Keratinocyte (primary cell): Measurements from ENCODE around the gene EXOC6B. TPM values are rescaled to one million over a fixed set of nuclear protein-coding genes. Genes with fewer than 3 reads are reported as not detected.

Source experiments
- DNase-seq: peaks from one replicate; pipeline ENCODE4 v3.0.0-alpha.2; 2011; ENCODE audit warnings: low read depth, missing footprints, low spot score
- FAIRE-seq: peaks from 2 replicates; lab custom pipeline; 2011; peaks lifted over from hg19 to GRCh38; lab: Jason Lieb, UNC
- H2AFZ ChIP-seq: 2 replicates; pipeline ENCODE4 v1.6.0; 2012; ENCODE audit warnings: low read length, control low read depth, inconsistent platforms; ENCODE audit not compliant: control insufficient read depth
- H3K27ac ChIP-seq: 2 replicates; pipeline ENCODE4 v1.5.1; 2011; ENCODE audit warnings: low read length; ENCODE audit not compliant: control insufficient read depth, insufficient read depth
- H3K27me3 ChIP-seq: 3 replicates; pipeline ENCODE4 v1.6.0; 2011; ENCODE audit warnings: low read length; ENCODE audit not compliant: control insufficient read depth, insufficient read depth; ENCODE audit errors: extremely low read depth
- H3K36me3 ChIP-seq, 2 experiments: 2 replicates in 1 of 2; 3 replicates in 1 of 2; pipeline ENCODE4 v1.5.1; 2011; ENCODE audit warnings: low read length in 2 of 2, mild to moderate bottlenecking in 1 of 2; ENCODE audit not compliant: control insufficient read depth in 2 of 2, insufficient read depth in 2 of 2; ENCODE audit errors: extremely low read depth in 1 of 2
- H3K4me1 ChIP-seq: 3 replicates; pipeline ENCODE4 v1.5.1; 2011; ENCODE audit warnings: low read length; ENCODE audit not compliant: control insufficient read depth, insufficient read depth; ENCODE audit errors: extremely low read depth
- H3K4me2 ChIP-seq: 3 replicates; pipeline ENCODE4 v1.6.0; 2011; ENCODE audit warnings: low read depth, low read length; ENCODE audit not compliant: control insufficient read depth, insufficient read depth; ENCODE audit errors: extremely low read depth
- H3K4me3 ChIP-seq, 3 experiments: fragments of 200-600 bp in 1 of 3; sonication (generic) in 1 of 3; 2 replicates in 2 of 3; 3 replicates in 1 of 3; pipeline ENCODE4 v1.5.1; 2011 to 2016; ENCODE audit warnings: low read length in 3 of 3, mild to moderate bottlenecking in 3 of 3, control low read depth in 2 of 3, inconsistent platforms in 1 of 3, low read depth in 1 of 3, mixed read lengths in 1 of 3, mixed run types in 1 of 3, moderate library complexity in 1 of 3; ENCODE audit not compliant: control insufficient read depth in 2 of 3, insufficient read depth in 2 of 3; ENCODE audit errors: extremely low read depth in 1 of 3
- H3K79me2 ChIP-seq: 2 replicates; pipeline ENCODE4 v1.6.0; 2012; ENCODE audit warnings: low read length; ENCODE audit not compliant: control insufficient read depth, insufficient read depth
- H3K9ac ChIP-seq: 3 replicates; pipeline ENCODE4 v1.6.0; 2011; ENCODE audit warnings: low read length; ENCODE audit not compliant: control insufficient read depth, insufficient read depth; ENCODE audit errors: extremely low read depth
- H3K9me1 ChIP-seq: 3 replicates; pipeline ENCODE4 v1.6.0; 2011; ENCODE audit warnings: low read length; ENCODE audit not compliant: control insufficient read depth, insufficient read depth; ENCODE audit errors: extremely low read depth
- H3K9me3 ChIP-seq: 2 replicates; pipeline ENCODE4 v1.5.1; 2012; ENCODE audit warnings: low read depth, low read length; ENCODE audit not compliant: control insufficient read depth
- H4K20me1 ChIP-seq: 3 replicates; pipeline ENCODE4 v1.6.0; 2011; ENCODE audit warnings: low read length; ENCODE audit not compliant: control insufficient read depth, insufficient read depth; ENCODE audit errors: extremely low read depth
- EZH2 ChIP-seq: IDR thresholded peaks from one replicate; pipeline ENCODE4 v1.6.1; 2012; ENCODE audit warnings: inconsistent platforms, mild to moderate bottlenecking, low read length, moderate library complexity
- dilution Hi-C: fragments of 300-500 bp; cut with MboI; formaldehyde crosslinking; loops from one replicate; pipeline ENCODE4 v1.7.0; 2020; ENCODE audit warnings: low sequenced_read_pairs; ENCODE audit not compliant: extremely low pct_ligation_motif_present
- polyA plus RNA-seq, 5 experiments: library from polyadenylated mRNA; depleted of rRNA in 3 of 5; stranded (reverse) in 3 of 5; stranded (forward) in 1 of 5; unstranded in 1 of 5; fragments of >200 nt; gene quantifications; 1 replicate in 1 of 5; 2 replicates in 3 of 5; 3 replicates in 1 of 5; pipeline versions ENCODE4 v1.2.1 to v1.2.3, GENCODE V29; 2011 to 2012; ENCODE audit warnings: missing spikeins in 2 of 5, low read depth in 1 of 5, low replicate concordance in 1 of 5
- TF ChIP-seq, protein P1 (sequence below), 3 experiments: IDR thresholded peaks in 1 of 3; conservative IDR thresholded peaks in 1 of 3; optimal IDR thresholded peaks in 1 of 3; 2 replicates in 2 of 3; 3 replicates in 1 of 3; pipeline versions ENCODE3 to v1.5.1; 2011; ENCODE audit warnings: low read length in 3 of 3, mild to moderate bottlenecking in 3 of 3, moderate library complexity in 2 of 3, control low read depth in 1 of 3, inconsistent platforms in 1 of 3; ENCODE audit not compliant: insufficient read depth in 2 of 3; ENCODE audit errors: extremely low read depth in 1 of 3

Gene EXOC6B
- polyA plus RNA-seq, 1 donor (not counting 4 experiments of a cell fraction or from before 2014, with no cell fraction given), result 37.3 TPM

DNA sequence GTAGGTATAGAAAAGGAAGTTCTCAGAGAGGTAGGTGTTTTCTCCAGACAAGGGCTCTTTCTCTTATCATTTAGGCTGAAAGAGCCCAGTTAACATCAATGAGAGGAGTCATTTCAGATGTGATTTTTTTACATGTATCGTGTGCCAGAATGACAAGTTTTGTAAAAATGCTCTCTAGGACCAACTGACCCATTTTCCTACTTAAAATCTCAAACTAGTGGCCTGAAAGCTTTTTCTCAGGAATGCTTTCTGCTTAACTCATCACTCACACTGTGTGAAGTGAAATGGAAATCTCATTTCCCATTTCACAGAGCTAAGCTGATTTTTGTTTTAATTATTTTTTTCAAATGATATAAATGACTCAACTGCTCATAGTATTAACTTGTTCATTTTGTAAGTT, 549.5 kb downstream of the EXOC6B start:
- no peaks in the 10 kb centered on the region for H3K9me1 ChIP-seq
- H3K27ac ChIP-seq, result no peak overlapping the region
- TF ChIP-seq EZH2, result no peak
- dilution Hi-C loops, result no loop called here
- H2AFZ ChIP-seq, result no peak overlapping the region
- no peaks in the 10 kb centered on the region for H3K36me3 ChIP-seq
- no peaks in the 10 kb centered on the region for H3K27me3 ChIP-seq
- H3K9me3 ChIP-seq, result no peaks in the 10 kb centered on the region
- peaks cover 6% of the 10 kb centered on the region for H4K20me1 ChIP-seq
- H3K9ac ChIP-seq, result no peak overlapping the region
- no peak for DNase-seq
- no peak for FAIRE-seq
- peaks cover 7% of the 10 kb centered on the region for H3K4me1 ChIP-seq
- no peaks in the 10 kb centered on the region for H3K79me2 ChIP-seq
- H3K4me3 ChIP-seq, result no peak overlapping the region
- H3K4me2 ChIP-seq, result no peak overlapping the region

DNA sequence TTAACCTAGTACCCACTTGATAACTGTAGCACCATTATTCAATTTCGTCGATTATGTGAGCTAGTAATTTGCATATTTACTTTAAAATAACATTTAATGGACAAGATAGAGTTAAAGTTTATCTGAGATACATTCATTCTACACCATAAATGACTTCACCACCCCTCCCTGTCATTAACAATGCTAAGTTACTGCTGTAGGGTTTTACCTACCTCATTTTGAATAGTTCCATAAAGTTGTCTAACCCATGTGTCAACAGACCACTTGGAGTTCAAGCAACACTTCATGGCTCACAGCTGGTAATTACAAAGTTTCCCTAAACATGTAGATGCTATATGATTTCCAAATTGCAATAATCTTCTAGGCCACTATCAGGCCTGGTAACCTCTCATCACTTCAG, 550.7 kb downstream of the EXOC6B start:
- Histone ChIP-seq H3K4me2 (no peak overlapping the region), H3K27ac (no peak overlapping the region), H3K4me3 (no peak overlapping the region), H3K9me1 (no peaks in the 10 kb centered on the region), H3K9me3 (no peaks in the 10 kb centered on the region), H3K9ac (no peak overlapping the region), H3K4me1 (peaks cover 7% of the 10 kb centered on the region), H3K36me3 (no peaks in the 10 kb centered on the region), H3K79me2 (no peaks in the 10 kb centered on the region), H4K20me1 (peaks cover 6% of the 10 kb centered on the region), H3K27me3 (no peaks in the 10 kb centered on the region), H2AFZ (no peak overlapping the region)
- FAIRE-seq, result no peak
- dilution Hi-C loops, result no loop called here
- no peak for DNase-seq
- no peak for TF ChIP-seq EZH2
- TF ChIP-seq, protein P1, sequence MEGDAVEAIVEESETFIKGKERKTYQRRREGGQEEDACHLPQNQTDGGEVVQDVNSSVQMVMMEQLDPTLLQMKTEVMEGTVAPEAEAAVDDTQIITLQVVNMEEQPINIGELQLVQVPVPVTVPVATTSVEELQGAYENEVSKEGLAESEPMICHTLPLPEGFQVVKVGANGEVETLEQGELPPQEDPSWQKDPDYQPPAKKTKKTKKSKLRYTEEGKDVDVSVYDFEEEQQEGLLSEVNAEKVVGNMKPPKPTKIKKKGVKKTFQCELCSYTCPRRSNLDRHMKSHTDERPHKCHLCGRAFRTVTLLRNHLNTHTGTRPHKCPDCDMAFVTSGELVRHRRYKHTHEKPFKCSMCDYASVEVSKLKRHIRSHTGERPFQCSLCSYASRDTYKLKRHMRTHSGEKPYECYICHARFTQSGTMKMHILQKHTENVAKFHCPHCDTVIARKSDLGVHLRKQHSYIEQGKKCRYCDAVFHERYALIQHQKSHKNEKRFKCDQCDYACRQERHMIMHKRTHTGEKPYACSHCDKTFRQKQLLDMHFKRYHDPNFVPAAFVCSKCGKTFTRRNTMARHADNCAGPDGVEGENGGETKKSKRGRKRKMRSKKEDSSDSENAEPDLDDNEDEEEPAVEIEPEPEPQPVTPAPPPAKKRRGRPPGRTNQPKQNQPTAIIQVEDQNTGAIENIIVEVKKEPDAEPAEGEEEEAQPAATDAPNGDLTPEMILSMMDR (optimal IDR thresholded peaks at IDR 0.05 in 1 of 3, IDR thresholded peaks at IDR 0.05 in 1 of 3, conservative IDR thresholded peaks at IDR 0.05 in 1 of 3; ENCODE audit: extremely low read depth in 1 of 3, insufficient read depth in 2 of 3, low read length in 3 of 3), result no peak

DNA sequence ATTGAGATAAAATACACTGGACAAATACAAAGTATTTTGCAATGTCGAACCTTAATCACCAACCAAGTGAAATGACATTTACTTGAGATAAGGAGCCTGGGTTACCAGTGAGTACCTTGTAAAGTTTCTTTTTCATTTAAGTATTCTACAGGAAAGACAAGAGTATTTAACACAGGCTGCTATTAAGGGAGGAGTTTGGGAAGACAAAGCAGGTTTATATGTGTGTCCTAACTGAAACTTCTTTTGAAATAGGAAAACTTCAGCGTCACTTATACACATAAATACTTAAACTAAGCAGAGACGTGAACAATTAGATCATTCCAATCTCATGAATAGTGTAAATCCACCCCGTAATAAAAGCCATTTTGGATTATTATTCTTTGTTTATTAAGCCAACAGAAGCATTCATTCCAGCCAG, 551.4 kb downstream of the EXOC6B start:
- Histone ChIP-seq H3K79me2 (no peaks in the 10 kb centered on the region), H3K4me2 (no peak overlapping the region), H3K4me1 (peaks cover 7% of the 10 kb centered on the region), H3K9me3 (no peaks in the 10 kb centered on the region), H3K4me3 (no peak overlapping the region), H2AFZ (no peak overlapping the region), H3K36me3 (no peaks in the 10 kb centered on the region), H3K27me3 (no peaks in the 10 kb centered on the region), H3K27ac (no peak overlapping the region), H3K9ac (no peak overlapping the region), H4K20me1 (peaks cover 6% of the 10 kb centered on the region), H3K9me1 (no peaks in the 10 kb centered on the region)
- DNase-seq (no peak), FAIRE-seq (no peak)
- dilution Hi-C loops, result no loop called here
- TF ChIP-seq, protein P1 (optimal IDR thresholded peaks at IDR 0.05 in 1 of 3, IDR thresholded peaks at IDR 0.05 in 1 of 3, conservative IDR thresholded peaks at IDR 0.05 in 1 of 3; ENCODE audit: extremely low read depth in 1 of 3, insufficient read depth in 2 of 3, low read length in 3 of 3), result no peak
- no peak for TF ChIP-seq EZH2
